Measurements from ENCODE around the gene OR10H5. TPM values are rescaled to one million over a fixed set of nuclear protein-coding genes. Genes with fewer than 3 reads are reported as not detected.
A peak's percentile ranks its signal among the peaks of the same experiment; 100 is the strongest.
"Not testable (repeated sequence)": the region's sequence is repeated elsewhere in the genome, so short reads cannot be mapped to it uniquely, and the experiment has no call there.

Gene OR10H5
- total RNA-seq, 2 donors from 2014 or later: not detected

GRCh38 chr19:15829306-15829698 lies 41.8 kb downstream of the OR10H5 start:
- Mint-ChIP-seq H3K27ac (peak overlapping the region; percentile 32), H3K9me3 (no peaks in the 10 kb centered on the region), H3K4me3 (no peak overlapping the region), H3K4me1 (no peaks in the 10 kb centered on the region), H3K27me3 (no peaks in the 10 kb centered on the region), H3K36me3 (ENCODE audit: low read depth) (no peaks in the 10 kb centered on the region)
- no peak for ATAC-seq (replicated peaks)

GRCh38 chr19:15829786-15830185 lies 42.3 kb downstream of the OR10H5 start:
- Mint-ChIP-seq H3K36me3 (ENCODE audit: low read depth) (no peaks in the 10 kb centered on the region), H3K4me1 (no peaks in the 10 kb centered on the region), H3K27ac (peak overlapping the region; percentile 32), H3K9me3 (no peaks in the 10 kb centered on the region), H3K4me3 (no peak overlapping the region), H3K27me3 (no peaks in the 10 kb centered on the region)
- no peak for ATAC-seq (replicated peaks)

- H3K27me3 Mint-ChIP-seq: no peaks in the 10 kb centered on the region
- H3K36me3 Mint-ChIP-seq (ENCODE audit: low read depth): no peaks in the 10 kb centered on the region
- H3K4me3 Mint-ChIP-seq: no peak overlapping the region
- H3K9me3 Mint-ChIP-seq: peaks cover 4% of the 10 kb centered on the region
- H3K27ac Mint-ChIP-seq: no peak overlapping the region
- peaks cover 8% of the 10 kb centered on the region for H3K4me1 Mint-ChIP-seq
- ATAC-seq (replicated peaks): no peak
Observed at GRCh38 chr19:15831626-15832025, 44.2 kb downstream of the OR10H5 start.

GRCh38 chr19:15834232-15834631 lies 46.8 kb downstream of the OR10H5 start:
- H3K27me3 Mint-ChIP-seq; H3K27ac Mint-ChIP-seq; ATAC-seq (replicated peaks); H3K4me3 Mint-ChIP-seq; H3K36me3 Mint-ChIP-seq (ENCODE audit: low read depth); H3K9me3 Mint-ChIP-seq: not testable (repeated sequence)
- peaks cover 21% of the 10 kb centered on the region for H3K4me1 Mint-ChIP-seq

GRCh38 chr19:15835565-15836329 lies 48.3 kb downstream of the OR10H5 start:
- H3K36me3 Mint-ChIP-seq (ENCODE audit: low read depth); H3K9me3 Mint-ChIP-seq; H3K27me3 Mint-ChIP-seq: not testable (repeated sequence)
- H3K27ac Mint-ChIP-seq: peak overlapping the region; percentile 92
- peak overlapping the region; percentile 86 for H3K4me3 Mint-ChIP-seq
- peaks cover 21% of the 10 kb centered on the region for H3K4me1 Mint-ChIP-seq
- peak; percentile 26 for ATAC-seq (replicated peaks)

- Mint-ChIP-seq H3K9me3 (peaks cover 4% of the 10 kb centered on the region), H3K4me1 (peaks cover 21% of the 10 kb centered on the region), H3K27me3 (no peaks in the 10 kb centered on the region), H3K27ac (peak overlapping the region; percentile 92), H3K4me3 (peak overlapping the region; percentile 86), H3K36me3 (ENCODE audit: low read depth) (no peaks in the 10 kb centered on the region)
- peak; percentile 97 for ATAC-seq (replicated peaks)
Observed at GRCh38 chr19:15836330-15837220, 49.1 kb downstream of the OR10H5 start.

- Mint-ChIP-seq H3K9me3 (peaks cover 4% of the 10 kb centered on the region), H3K4me1 (peaks cover 21% of the 10 kb centered on the region), H3K27ac (peak overlapping the region; percentile 92), H3K4me3 (peak overlapping the region; percentile 86), H3K27me3 (no peaks in the 10 kb centered on the region), H3K36me3 (ENCODE audit: low read depth) (no peaks in the 10 kb centered on the region)
- peak; percentile 20 for ATAC-seq (replicated peaks)
Observed at GRCh38 chr19:15837221-15837731, 49.8 kb downstream of the OR10H5 start.

GRCh38 chr19:15838351-15838750 lies 50.9 kb downstream of the OR10H5 start:
- peaks cover 4% of the 10 kb centered on the region for H3K9me3 Mint-ChIP-seq
- no peaks in the 10 kb centered on the region for H3K27me3 Mint-ChIP-seq
- H3K4me3 Mint-ChIP-seq: peak overlapping the region; percentile 86
- ATAC-seq (replicated peaks): no peak
- peaks cover 23% of the 10 kb centered on the region for H3K4me1 Mint-ChIP-seq
- no peaks in the 10 kb centered on the region for H3K36me3 Mint-ChIP-seq (ENCODE audit: low read depth)
- H3K27ac Mint-ChIP-seq: peak overlapping the region; percentile 36

GRCh38 chr19:15839888-15840287 lies 52.4 kb downstream of the OR10H5 start:
- not testable (repeated sequence) for H3K9me3 Mint-ChIP-seq; H3K27ac Mint-ChIP-seq; H3K36me3 Mint-ChIP-seq (ENCODE audit: low read depth); H3K4me3 Mint-ChIP-seq; H3K27me3 Mint-ChIP-seq; ATAC-seq (replicated peaks)
- peaks cover 33% of the 10 kb centered on the region for H3K4me1 Mint-ChIP-seq

GRCh38 chr19:15840833-15841232 lies 53.4 kb downstream of the OR10H5 start:
- Mint-ChIP-seq H3K9me3 (peaks cover 5% of the 10 kb centered on the region), H3K4me3 (no peak overlapping the region), H3K27ac (no peak overlapping the region), H3K4me1 (peaks cover 32% of the 10 kb centered on the region), H3K36me3 (ENCODE audit: low read depth) (no peaks in the 10 kb centered on the region), H3K27me3 (no peaks in the 10 kb centered on the region)
- ATAC-seq (replicated peaks): no peak

- ATAC-seq (replicated peaks): no peak
- Mint-ChIP-seq H3K27me3 (no peaks in the 10 kb centered on the region), H3K27ac (no peak overlapping the region), H3K4me3 (no peak overlapping the region), H3K9me3 (peaks cover 4% of the 10 kb centered on the region), H3K4me1 (peaks cover 32% of the 10 kb centered on the region), H3K36me3 (ENCODE audit: low read depth) (no peaks in the 10 kb centered on the region)
Observed at GRCh38 chr19:15841875-15842569, 54.6 kb downstream of the OR10H5 start.

- Mint-ChIP-seq H3K27ac (peak overlapping the region; percentile 30), H3K27me3 (no peaks in the 10 kb centered on the region), H3K36me3 (ENCODE audit: low read depth) (no peaks in the 10 kb centered on the region), H3K4me1 (peaks cover 25% of the 10 kb centered on the region), H3K4me3 (peak overlapping the region; percentile 26), H3K9me3 (peaks cover 4% of the 10 kb centered on the region)
- ATAC-seq (replicated peaks): no peak
Observed at GRCh38 chr19:15843203-15843893, 55.9 kb downstream of the OR10H5 start.

- Mint-ChIP-seq H3K4me3 (peak overlapping the region; percentile 26), H3K27ac (peak overlapping the region; percentile 30), H3K4me1 (peaks cover 21% of the 10 kb centered on the region)
- not testable (repeated sequence) for H3K36me3 Mint-ChIP-seq (ENCODE audit: low read depth); H3K27me3 Mint-ChIP-seq; H3K9me3 Mint-ChIP-seq; ATAC-seq (replicated peaks)
Observed at GRCh38 chr19:15843894-15844222, 56.4 kb downstream of the OR10H5 start.

- H3K27me3 Mint-ChIP-seq: no peaks in the 10 kb centered on the region
- H3K36me3 Mint-ChIP-seq (ENCODE audit: low read depth): no peaks in the 10 kb centered on the region
- no peak overlapping the region for H3K4me3 Mint-ChIP-seq
- H3K9me3 Mint-ChIP-seq: peaks cover 4% of the 10 kb centered on the region
- no peak overlapping the region for H3K27ac Mint-ChIP-seq
- H3K4me1 Mint-ChIP-seq: peaks cover 19% of the 10 kb centered on the region
- no peak for ATAC-seq (replicated peaks)
Observed at GRCh38 chr19:15846923-15847322, 59.5 kb downstream of the OR10H5 start.
